Measurements from ENCODE around the gene TECPR1. TPM values are rescaled to one million over a fixed set of nuclear protein-coding genes. Genes with fewer than 3 reads are reported as not detected.

Gene TECPR1
- total RNA-seq, 4 donors from 2014 or later, result 19.6 to 61.8 (median 26.3) TPM

DNA sequence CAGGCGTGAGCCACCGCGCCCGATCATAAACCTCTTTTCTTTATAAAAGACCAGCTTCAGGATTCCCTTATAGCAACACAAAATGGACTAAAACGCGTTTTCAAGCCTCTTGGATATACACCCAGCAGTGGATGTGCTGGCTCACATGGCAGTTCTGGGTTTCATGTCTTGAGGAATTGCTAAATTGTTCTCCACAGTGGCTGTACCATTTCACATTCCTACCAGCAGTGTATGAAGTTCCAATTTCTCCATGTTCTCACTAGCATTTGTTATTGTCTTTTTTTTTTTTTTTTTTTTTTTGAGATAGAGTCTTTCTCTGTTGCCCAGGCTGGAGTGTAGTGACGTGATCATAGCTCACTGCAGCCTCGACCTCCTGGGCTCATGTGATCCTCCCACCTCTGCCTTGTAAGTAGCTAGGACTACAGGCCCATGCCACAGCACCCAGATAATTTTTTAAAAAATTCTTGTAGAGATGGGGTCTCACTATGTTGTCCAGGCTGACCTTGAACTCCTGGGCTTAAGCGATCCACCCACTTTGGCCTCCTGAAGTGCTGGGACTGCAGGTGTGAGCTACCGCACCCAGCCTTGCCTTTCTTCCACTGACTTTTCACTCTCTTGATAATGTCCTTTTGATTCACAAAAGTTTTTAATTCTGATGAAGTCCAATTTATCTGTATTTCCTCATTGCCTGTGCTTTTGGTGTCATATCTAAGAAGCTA lies 17.4 kb downstream of the TECPR1 start:
- WGBS, 2 donors, result 97% methylated on average over 10 of the region's 10 CpGs
- Histone ChIP-seq H3K36me3 (peaks cover 6 to 9% of the 10 kb centered on the region in 2 donors), H3K4me3 (replicated peaks in 1 of 3) (no peak overlapping the region), H3K27ac (no peak overlapping the region), H3K27me3 (no peaks in the 10 kb centered on the region), H3K9me3 (no peaks in the 10 kb centered on the region), H3K4me1 (no peaks in the 10 kb centered on the region)
- TF ChIP-seq POLR2A (IDR thresholded peaks at IDR 0.05) (no peak), CTCF (IDR thresholded peaks at IDR 0.05) (no peak)
- no peak for DNase-seq
- intact Hi-C loops (cut with DNase I), result no loop called here

DNA sequence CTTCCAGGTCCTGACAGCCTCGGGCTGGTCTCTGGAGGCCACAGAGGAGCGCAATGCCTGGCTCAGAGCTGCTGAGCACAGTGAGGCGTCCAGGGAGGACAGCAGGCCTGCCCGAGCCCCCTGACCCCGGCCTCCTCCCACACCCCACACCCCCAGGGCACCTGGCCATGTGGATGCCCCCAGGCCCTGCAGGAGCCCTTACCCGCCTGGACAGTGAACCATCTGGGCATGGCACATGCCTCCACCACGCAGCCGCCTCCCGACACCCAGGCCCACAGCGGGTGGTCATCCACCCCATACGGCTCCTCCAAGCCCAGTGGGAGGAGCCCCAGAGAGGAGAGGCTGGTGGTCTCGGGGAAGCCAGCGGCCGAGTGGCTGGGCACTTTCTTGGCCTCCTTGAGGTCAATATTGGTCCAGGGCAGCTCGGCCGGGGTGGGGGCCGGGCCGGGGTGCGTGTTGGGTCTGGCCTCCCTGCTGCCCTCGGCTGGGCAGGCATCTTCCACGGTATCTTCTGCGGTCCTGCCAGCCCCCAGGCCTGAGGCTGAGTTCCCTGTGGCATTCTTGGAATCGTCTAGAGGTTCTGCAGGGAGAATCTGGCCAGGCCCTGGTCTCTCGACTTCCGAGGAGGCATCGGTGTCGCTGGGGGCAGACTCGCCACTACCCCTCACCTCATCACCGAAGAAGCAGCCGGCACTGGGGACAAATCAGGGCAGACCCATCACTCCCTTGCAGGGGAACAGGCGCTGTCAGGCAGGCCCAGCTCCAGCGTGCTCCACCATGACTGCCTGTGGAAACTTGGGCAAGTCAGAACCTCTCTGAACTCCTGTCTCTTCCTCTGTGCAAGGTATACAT lies 18.6 kb downstream of the TECPR1 start:
- Histone ChIP-seq H3K4me1 (no peaks in the 10 kb centered on the region), H3K36me3 (peaks cover 6 to 9% of the 10 kb centered on the region in 2 donors), H3K9me3 (no peaks in the 10 kb centered on the region), H3K27ac (no peak overlapping the region), H3K27me3 (no peaks in the 10 kb centered on the region), H3K4me3 (replicated peaks in 1 of 3) (no peak overlapping the region)
- 90 to 91% methylated on average over 15 to 29 of the region's 32 CpGs for WGBS, 2 donors
- intact Hi-C loops (cut with DNase I), result no loop called here
- no peak for DNase-seq
- TF ChIP-seq POLR2A (IDR thresholded peaks at IDR 0.05) (no peak), CTCF (IDR thresholded peaks at IDR 0.05) (no peak)

- Histone ChIP-seq H3K4me3 (replicated peaks in 1 of 3) (no peak overlapping the region), H3K27me3 (no peaks in the 10 kb centered on the region), H3K27ac (no peak overlapping the region), H3K36me3 (peaks cover under 1 to 9% of the 10 kb centered on the region in 2 donors), H3K4me1 (no peaks in the 10 kb centered on the region), H3K9me3 (no peaks in the 10 kb centered on the region)
- TF ChIP-seq CTCF (IDR thresholded peaks at IDR 0.05) (no peak), POLR2A (IDR thresholded peaks at IDR 0.05) (no peak)
- no peak for DNase-seq
- intact Hi-C loops (cut with DNase I), result no loop called here
- WGBS, 2 donors, result 93 to 95% methylated on average over 13 to 16 of the region's 16 CpGs
These were observed 19.2 kb downstream of the TECPR1 start for GRCh38 chr7:98232799-98233198.

- no peak overlapping the region for H3K27ac ChIP-seq
- no peaks in the 10 kb centered on the region for H3K4me1 ChIP-seq
- WGBS, 2 donors, result 90 to 93% methylated on average over 3 to 6 of the region's 8 CpGs
- intact Hi-C loops (cut with DNase I), result no loop called here
- H3K4me3 ChIP-seq (replicated peaks in 1 of 3), result no peak overlapping the region
- TF ChIP-seq CTCF (IDR thresholded peaks at IDR 0.05) (no peak), POLR2A (IDR thresholded peaks at IDR 0.05) (no peak)
- no peaks in the 10 kb centered on the region for H3K9me3 ChIP-seq
- peaks cover 0 to 9% of the 10 kb centered on the region in 2 donors for H3K36me3 ChIP-seq
- DNase-seq, result no peak
- no peaks in the 10 kb centered on the region for H3K27me3 ChIP-seq
These were observed 19.8 kb downstream of the TECPR1 start for GRCh38 chr7:98232263-98232585.
